GM18870 (cell line): ENCODE data around the gene ZCCHC14.

Source experiments
- ATAC-seq: cut with Tn5 transposase; IDR thresholded peaks from one replicate; pipeline ENCODE4 v1.9.1; 2021; ENCODE audit warnings: moderate library complexity; ENCODE audit not compliant: unreplicated experiment

The ZCCHC14 gene

DNA sequence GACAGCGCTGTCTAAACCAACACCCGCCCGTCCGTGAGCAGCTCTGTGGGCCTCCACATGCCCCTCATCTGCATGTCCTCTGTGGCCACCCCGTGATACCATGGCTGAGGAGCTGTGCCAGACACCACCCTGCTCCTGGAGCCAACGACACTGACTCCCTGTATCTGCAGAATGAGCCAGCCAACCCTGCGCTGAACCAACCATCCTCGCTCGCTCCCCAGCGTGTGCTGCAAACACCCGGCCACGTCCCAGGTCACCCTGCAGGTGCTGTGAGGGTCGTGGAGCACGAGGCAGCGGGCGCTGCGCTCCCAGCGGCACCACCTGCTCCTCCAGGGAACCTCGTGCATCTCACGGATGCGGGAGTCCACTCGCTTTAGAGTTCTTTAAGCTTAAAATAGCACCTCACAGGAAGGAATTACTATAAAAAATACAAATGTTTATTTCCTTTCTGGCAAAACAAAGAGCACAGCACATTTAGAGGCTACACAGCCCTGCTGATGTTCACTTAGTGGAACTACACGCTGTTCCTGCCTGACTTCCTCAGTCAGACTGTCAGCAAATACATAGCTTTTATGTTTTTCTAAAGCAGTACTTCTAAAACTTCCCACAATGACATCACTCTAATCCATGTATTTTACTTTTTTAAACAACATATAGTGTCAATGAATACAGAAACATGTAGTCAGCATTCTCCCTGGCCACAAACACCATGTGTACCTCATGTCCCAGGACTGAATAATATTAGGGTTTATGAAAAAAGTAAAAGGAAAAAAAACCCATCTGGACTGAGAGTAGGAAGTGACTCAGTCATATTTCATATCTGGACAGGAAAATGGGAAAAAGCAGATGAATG, 57.2 kb downstream of the ZCCHC14 start:
- ATAC-seq = no peak

DNA sequence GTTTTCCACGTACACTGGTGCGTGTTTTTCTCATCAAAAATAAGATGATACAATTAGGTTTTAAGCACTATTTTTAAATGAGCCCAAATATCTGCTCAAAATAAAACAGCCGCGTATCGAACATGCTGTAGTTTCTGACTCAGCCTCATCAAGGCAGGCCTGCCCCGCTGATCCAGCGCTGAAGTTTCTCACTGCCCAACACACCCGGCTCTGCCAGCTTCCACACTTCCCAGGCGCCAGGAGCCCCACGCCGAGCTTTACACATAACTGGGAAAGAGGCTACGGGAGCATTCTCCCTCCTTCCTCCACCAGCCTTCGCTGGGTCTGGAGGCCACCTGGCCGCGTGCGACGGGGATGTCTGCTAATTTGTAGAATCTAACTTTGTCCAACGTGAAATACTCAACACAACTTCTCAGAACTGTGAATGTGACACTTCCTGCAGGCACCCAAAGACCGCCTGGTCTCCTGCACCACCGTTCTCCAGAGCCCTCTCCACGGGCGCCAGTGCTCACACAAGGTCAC, 58.6 kb downstream of the ZCCHC14 start:
- ATAC-seq = no peak

GRCh38 chr16:87432330-87432915, 60.4 kb downstream of the ZCCHC14 start:
- ATAC-seq = no peak

DNA sequence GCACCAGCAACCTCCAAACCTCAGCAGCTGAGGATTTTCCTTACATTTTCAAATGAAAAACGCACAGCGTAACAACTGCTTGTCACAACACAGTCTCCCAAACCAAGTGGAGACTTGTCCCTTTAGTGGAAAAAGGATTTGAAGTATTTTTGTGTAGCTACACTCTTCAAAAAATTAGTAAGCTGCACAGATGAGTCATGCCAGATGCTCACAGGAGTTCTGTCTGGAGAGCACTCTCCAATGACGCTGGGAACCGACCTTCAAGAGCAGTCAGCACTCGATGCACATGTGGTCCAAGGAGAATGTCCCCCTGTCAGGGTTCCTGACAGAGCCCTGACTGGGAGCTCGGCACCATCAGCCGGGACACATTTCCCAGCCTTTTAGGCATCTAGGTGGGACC, 60.9 kb downstream of the ZCCHC14 start:
- ATAC-seq = no peak

GRCh38 chr16:87426423-87427215, 66.2 kb downstream of the ZCCHC14 start:
- no peak for ATAC-seq

DNA sequence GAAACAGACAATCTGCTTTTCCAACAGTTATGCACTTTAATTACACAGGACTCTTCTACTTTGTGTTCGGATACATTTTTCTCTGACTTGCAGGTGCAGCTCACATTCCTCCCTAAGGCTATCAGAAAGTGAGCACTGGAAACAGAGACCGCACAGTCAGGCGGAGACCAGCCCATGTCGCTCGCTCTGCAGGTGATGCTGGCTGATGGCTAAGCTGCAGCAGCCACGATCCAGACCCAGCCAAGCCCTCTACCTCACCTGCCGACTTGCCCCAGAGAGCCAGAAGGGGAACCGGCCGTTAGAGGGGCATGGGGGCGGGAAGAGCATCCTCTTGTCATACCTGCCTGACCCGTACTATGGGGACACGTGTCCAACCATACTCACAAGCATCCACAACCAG, 66.9 kb downstream of the ZCCHC14 start:
- no peak for ATAC-seq

DNA sequence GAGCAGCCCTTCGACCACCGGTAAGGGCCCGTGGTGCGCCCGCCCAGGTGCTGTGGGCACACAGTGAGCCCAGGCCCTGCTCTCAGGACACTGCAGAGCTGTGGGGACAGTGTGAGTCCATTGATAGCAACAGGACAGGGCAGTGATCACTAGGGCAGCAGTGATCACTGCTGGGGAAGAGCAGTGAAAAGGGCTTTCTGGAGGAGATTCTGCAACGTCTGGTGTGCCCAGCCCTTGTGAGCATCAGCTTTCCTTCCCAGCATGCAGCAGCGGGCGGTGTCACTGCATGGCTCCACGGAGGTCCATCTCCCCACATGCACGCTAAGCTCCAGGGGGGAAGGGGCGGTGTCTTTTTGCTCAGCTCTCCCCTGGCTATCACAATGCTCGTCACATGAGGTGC, 68.6 kb downstream of the ZCCHC14 start:
- no peak for ATAC-seq

GRCh38 chr16:87423429-87423828, 69.4 kb downstream of the ZCCHC14 start:
- ATAC-seq = no peak

DNA sequence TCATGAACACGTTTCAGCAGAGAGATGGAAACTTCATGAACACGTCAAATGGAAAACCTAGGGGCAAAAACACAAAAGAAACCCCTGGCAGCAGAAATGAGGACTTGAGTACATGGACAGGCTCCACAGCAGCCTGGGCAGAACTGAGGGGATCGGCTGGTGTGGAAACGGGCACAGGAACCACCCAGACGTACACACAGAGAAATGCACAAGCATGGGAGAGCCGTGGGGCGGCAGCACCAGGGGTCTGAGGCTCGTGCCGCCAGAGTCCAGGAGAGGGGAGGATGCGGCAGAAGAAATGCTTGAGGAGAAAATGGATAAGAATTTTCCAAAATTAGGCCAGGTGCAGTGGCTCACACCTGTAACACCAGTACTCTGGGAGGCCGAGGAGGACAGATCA, 70.7 kb downstream of the ZCCHC14 start:
- ATAC-seq = no peak

DNA sequence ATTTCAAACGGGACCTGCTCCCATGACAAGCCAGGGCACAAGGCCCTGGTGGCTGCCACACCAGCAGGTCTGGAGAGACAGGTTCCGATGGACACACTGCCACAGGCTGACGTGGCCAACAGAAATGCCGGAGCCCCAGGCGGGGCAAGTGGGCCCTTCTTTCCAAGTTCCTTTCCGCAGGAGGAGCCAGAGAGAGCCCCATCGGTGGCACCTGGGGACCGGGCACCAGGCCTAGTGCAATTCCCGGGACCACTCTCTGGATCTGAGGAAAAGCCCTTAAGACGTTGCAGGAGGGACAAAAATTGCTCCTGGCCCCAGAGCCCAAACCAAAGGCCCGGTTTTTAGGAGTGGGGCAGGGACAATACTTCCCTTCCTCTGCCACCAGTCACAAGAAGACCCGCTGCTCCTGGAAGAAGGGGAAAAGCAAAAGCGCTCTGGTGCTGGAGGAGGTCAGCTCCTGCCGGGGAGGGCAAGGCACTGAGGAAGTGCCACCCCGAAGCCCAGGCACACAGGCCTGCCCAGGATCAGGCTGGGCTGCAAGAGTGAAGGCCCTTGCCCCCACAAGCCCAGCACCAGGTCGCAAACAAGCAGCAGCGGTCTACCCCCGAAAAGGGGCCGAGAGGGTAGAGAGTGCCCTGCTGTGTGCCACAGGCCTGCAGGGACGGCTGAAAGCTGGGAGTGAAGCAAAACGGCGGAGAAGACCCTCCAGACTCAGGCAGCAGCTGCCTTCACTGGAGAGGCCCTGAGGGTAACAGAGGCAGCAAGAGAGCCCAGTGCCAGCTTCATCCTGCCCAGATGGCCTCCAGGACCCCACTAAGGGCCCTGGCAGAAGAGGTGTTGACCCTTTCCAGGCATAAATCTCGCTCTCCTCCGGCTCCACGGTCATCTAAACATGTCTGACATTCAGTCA, 71.6 kb downstream of the ZCCHC14 start:
- no peak for ATAC-seq

GRCh38 chr16:87420026-87421002, 72.5 kb downstream of the ZCCHC14 start:
- ATAC-seq = no peak

- ATAC-seq = no peak
Measured at GRCh38 chr16:87418644-87419043, 74.2 kb downstream of the ZCCHC14 start.

DNA sequence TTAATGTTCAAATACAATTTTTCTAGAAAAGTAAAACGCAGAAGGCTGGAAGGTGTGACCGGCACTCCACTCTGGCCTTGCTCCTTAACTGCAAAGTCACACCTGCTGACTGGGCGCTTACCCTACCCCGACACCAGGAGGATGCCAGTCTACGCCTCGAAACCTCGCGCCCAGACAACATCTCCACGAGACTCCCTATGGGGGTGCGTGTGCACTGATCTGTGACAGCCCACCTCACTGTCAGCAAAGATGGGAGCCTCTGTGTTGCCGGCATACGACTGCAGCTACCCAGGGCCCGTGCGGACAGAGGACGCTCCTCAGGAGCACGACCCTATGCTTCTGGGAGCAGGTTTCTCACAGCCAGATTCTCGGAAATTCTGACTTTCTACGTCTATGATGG, 74.6 kb downstream of the ZCCHC14 start:
- no peak for ATAC-seq

DNA sequence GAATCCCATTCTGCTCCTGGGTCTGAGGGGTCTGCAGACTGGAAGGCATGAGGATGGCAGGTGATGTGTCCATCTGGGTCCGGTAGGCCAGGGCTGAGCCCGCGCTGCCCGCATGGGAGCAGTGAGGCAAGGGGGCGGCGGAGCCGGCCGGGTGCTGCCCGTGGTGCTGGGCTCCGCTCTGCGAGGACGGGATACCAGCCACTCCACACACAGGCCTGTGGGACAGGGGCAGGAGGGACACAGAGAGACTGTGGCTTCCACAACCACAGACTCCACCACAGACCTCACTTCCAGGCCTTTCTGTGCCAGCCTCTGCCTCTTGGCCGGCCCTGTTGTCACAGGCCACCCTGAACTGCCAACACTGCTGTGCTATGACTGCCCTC, 75.3 kb downstream of the ZCCHC14 start:
- ATAC-seq = no peak

DNA sequence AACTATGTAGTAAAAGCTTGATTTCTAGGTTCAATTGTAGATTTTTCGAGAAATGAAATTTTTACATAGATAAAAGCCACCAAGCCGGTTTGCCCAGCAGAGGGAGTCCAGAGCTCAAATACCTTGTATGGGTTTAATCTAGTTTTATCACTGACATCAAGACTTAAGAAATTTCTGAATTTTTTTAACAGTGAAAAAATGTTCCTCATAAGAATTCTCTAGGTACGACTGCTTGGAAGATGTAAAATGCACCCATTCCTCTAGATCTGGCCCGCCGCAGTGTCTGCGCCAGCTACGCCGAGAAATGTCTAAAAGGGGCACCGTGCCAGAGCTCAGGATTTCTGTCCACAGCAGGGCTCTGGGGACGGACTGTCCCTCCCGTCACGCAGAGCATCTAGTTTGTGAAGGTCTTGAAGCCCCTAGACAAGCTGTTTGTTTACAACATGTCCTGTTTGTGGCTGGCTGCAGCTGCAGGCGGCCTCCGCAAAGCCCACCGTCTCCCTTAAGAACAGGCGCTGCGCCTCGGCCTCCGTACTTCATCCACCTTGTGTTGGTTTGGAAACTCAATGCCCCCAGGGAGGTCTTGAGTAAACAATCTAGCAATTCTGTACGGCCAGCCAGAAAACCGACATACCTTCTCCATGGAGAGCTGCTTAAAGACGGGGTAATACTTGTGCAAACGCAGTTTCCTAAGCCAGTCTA, 75.8 kb downstream of the ZCCHC14 start:
- no peak for ATAC-seq

GRCh38 chr16:87415441-87415840, 77.4 kb downstream of the ZCCHC14 start:
- no peak for ATAC-seq

GRCh38 chr16:87414251-87414680, 78.6 kb downstream of the ZCCHC14 start:
- no peak for ATAC-seq

- ATAC-seq = no peak
Measured at GRCh38 chr16:87412996-87413421, 79.8 kb downstream of the ZCCHC14 start.
